ENCODE results near the gene ZEB2. TPM values are rescaled to one million over a fixed set of nuclear protein-coding genes. Genes with fewer than 3 reads are reported as not detected.
A peak's percentile ranks its signal among the peaks of the same experiment; 100 is the strongest.

Gene ZEB2
- total RNA-seq, 3 donors from 2014 or later, result 53.7 to 225 (median 83.2) TPM

DNA sequence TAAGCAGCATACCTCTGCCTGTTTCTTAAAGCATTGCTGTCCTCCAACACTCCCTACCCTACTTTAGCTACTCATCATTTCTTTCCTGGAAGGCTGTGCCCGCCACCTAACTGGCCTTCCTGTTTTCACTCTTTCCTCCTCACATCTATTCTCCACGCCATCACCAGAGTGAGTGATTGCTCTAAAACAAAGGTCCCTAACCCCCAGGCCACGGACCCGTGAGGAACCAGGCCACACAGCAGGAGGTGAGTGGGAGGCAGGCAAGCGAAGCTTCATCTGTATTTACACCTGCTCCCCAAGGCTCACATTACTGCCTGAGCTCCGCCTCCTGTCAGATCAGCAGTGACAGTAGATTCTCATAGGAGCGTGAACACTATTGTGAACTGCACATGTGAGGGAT, 13.3 kb upstream of the ZEB2 start:
- Histone ChIP-seq H3K4me3 (no peak overlapping the region), H3K36me3 (no peaks in the 10 kb centered on the region), H3K27me3 (no peaks in the 10 kb centered on the region), H3K4me1 (no peaks in the 10 kb centered on the region), H3K27ac (no peak overlapping the region), H3K9me3 (no peaks in the 10 kb centered on the region)
- intact Hi-C loops (cut with DNase I; ENCODE audit: low total_unique reads), result no loop called here
- TF ChIP-seq, protein P1, sequence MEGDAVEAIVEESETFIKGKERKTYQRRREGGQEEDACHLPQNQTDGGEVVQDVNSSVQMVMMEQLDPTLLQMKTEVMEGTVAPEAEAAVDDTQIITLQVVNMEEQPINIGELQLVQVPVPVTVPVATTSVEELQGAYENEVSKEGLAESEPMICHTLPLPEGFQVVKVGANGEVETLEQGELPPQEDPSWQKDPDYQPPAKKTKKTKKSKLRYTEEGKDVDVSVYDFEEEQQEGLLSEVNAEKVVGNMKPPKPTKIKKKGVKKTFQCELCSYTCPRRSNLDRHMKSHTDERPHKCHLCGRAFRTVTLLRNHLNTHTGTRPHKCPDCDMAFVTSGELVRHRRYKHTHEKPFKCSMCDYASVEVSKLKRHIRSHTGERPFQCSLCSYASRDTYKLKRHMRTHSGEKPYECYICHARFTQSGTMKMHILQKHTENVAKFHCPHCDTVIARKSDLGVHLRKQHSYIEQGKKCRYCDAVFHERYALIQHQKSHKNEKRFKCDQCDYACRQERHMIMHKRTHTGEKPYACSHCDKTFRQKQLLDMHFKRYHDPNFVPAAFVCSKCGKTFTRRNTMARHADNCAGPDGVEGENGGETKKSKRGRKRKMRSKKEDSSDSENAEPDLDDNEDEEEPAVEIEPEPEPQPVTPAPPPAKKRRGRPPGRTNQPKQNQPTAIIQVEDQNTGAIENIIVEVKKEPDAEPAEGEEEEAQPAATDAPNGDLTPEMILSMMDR (IDR thresholded peaks at IDR 0.05), result no peak
- TF ChIP-seq POLR2AphosphoS5 (IDR thresholded peaks at IDR 0.05) (no peak), POLR2A (IDR thresholded peaks at IDR 0.05) (no peak)
- no peak for DNase-seq (ENCODE audit: low spot score in 2 of 2)

DNA sequence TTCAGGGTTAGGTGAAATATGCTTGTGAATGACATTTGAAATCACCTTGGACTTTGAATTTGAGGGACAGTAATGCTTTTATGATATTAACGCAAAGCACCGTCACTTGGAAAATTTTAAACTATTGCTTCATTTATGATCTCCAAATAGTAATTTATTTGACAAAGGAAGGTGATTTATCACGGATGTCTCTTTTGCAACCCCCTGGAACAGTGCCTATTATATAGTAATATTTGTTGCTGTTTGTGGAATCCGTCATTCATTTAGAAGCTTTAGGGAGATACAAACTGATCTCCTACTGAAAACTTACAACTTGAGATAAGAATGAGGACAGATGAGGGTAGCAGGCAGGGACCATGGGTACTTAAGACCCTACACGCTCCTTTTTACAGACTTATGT, 10.7 kb upstream of the ZEB2 start:
- Histone ChIP-seq H3K4me1 (no peaks in the 10 kb centered on the region), H3K27me3 (no peaks in the 10 kb centered on the region), H3K36me3 (no peaks in the 10 kb centered on the region), H3K27ac (no peak overlapping the region), H3K4me3 (no peak overlapping the region), H3K9me3 (no peaks in the 10 kb centered on the region)
- no peak for DNase-seq (ENCODE audit: low spot score in 2 of 2)
- TF ChIP-seq POLR2A (IDR thresholded peaks at IDR 0.05) (no peak), POLR2AphosphoS5 (IDR thresholded peaks at IDR 0.05) (no peak)
- TF ChIP-seq, protein P1 (IDR thresholded peaks at IDR 0.05), result no peak
- intact Hi-C loops (cut with DNase I; ENCODE audit: low total_unique reads), result loop anchor here (2.0 kb wide), 1 partner anchor 46 kb away; no protein-coding TSS in a partner anchor

DNA sequence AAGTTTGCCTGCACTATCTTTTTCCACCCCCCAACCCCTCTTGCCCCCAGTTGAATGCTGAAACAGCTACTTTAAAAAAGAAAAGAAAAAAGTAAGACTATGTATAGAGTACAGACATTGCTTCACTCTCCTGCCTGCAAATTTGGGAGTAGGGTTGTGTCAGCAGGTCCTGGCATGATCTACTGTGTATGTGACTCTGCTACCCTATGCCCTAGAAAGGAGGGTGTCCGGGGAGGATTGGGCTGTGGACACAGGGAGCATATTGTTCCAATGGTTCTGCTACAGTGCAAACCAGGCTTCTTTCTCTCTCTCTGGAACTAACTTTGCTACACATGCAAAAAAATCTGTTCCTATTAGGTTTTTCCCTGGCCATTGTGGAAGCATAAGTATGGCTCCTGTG, 9.9 kb upstream of the ZEB2 start:
- intact Hi-C loops (cut with DNase I; ENCODE audit: low total_unique reads), result loop anchor here (2.0 kb wide), 1 partner anchor 47 kb away; no protein-coding TSS in a partner anchor
- no peak overlapping the region for H3K4me3 ChIP-seq
- no peaks in the 10 kb centered on the region for H3K9me3 ChIP-seq
- TF ChIP-seq POLR2A (IDR thresholded peaks at IDR 0.05) (no peak), POLR2AphosphoS5 (IDR thresholded peaks at IDR 0.05) (no peak)
- TF ChIP-seq, protein P1 (IDR thresholded peaks at IDR 0.05), result no peak
- no peaks in the 10 kb centered on the region for H3K27me3 ChIP-seq
- H3K27ac ChIP-seq, result no peak overlapping the region
- no peaks in the 10 kb centered on the region for H3K36me3 ChIP-seq
- no peak for DNase-seq (ENCODE audit: low spot score in 2 of 2)
- no peaks in the 10 kb centered on the region for H3K4me1 ChIP-seq

DNA sequence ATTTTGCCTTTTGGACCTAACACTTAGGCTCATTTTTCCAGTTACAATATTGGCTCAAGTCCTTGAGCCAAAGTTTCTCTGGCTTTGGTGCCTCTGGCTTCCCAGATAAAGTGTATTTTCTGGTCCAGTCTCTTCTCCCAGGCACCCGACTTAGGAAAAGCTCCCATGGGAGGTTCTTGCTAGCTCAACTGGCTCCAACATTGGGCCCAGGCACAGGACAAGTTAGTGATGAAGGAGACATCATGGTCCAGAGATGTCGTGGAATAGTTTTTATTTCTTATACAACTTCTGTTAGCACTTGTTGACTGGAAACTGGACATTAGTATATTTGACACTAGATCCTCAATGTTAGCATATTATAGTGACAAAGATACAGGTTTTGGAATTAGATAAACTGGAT, 8.2 kb upstream of the ZEB2 start:
- intact Hi-C loops (cut with DNase I; ENCODE audit: low total_unique reads), result no loop called here
- no peaks in the 10 kb centered on the region for H3K4me1 ChIP-seq
- no peak for DNase-seq (ENCODE audit: low spot score in 2 of 2)
- H3K36me3 ChIP-seq, result no peaks in the 10 kb centered on the region
- peak overlapping the region in 1 of 2 donors; percentile 65 for H3K27ac ChIP-seq
- no peak overlapping the region for H3K4me3 ChIP-seq
- TF ChIP-seq POLR2A (IDR thresholded peaks at IDR 0.05), result no peak
- no peak for TF ChIP-seq POLR2AphosphoS5 (IDR thresholded peaks at IDR 0.05)
- TF ChIP-seq, protein P1 (IDR thresholded peaks at IDR 0.05), result no peak
- H3K27me3 ChIP-seq, result peaks cover 0 to 15% of the 10 kb centered on the region in 2 donors
- H3K9me3 ChIP-seq, result no peaks in the 10 kb centered on the region

DNA sequence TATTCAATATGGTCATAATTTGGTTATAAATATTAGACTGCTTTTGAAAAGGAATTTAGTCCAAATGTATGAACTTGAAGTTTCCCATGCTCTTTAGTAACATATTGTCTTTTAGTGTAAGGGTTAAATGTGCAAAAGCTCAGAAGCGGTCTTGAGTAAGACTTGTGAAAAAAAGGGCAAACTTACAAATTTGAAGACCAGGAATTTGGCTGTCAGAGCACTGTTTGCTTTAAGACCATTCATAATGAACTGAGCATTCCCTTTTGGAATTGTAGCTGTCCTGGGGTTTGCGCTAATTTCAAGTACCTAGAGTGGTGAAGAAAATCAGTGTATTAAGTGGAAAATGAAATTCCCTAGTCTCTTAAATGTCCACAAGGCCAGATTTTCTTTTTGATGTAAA, 6.9 kb upstream of the ZEB2 start:
- Histone ChIP-seq H3K4me3 (no peak overlapping the region), H3K36me3 (no peaks in the 10 kb centered on the region), H3K27me3 (peaks cover 0 to 23% of the 10 kb centered on the region in 2 donors), H3K9me3 (no peaks in the 10 kb centered on the region), H3K4me1 (no peaks in the 10 kb centered on the region), H3K27ac (peak overlapping the region in 1 of 2 donors; percentile 26)
- DNase-seq (ENCODE audit: low spot score in 2 of 2), result no peak
- no peak for TF ChIP-seq POLR2AphosphoS5 (IDR thresholded peaks at IDR 0.05)
- no peak for TF ChIP-seq POLR2A (IDR thresholded peaks at IDR 0.05)
- TF ChIP-seq, protein P1 (IDR thresholded peaks at IDR 0.05), result no peak
- intact Hi-C loops (cut with DNase I; ENCODE audit: low total_unique reads), result no loop called here

Data from breast epithelium (tissue), 4 donors.